Loucy (cell line): ENCODE data around the gene TAS2R4.
A peak's percentile ranks its signal among the peaks of the same experiment; 100 is the strongest.

Experiments
- H2AFZ ChIP-seq: fragments of 200-600 bp; sonication (generic); 2 replicates; pipeline ENCODE4 v1.6.0; 2016; ENCODE audit warnings: antibody characterized with exemption, mild to moderate bottlenecking, low read length, moderate library complexity
- H3F3A ChIP-seq: fragments of 200-600 bp; 2 replicates; pipeline ENCODE4 v1.6.0; 2016; ENCODE audit warnings: antibody characterized with exemption, low read depth, mild to moderate bottlenecking
- H3K27me3 ChIP-seq: fragments of 200-600 bp; sonication (generic); 2 replicates; pipeline ENCODE4 v1.6.1; 2014; ENCODE audit warnings: low read length, mild to moderate bottlenecking; ENCODE audit not compliant: insufficient read depth, poor library complexity, severe bottlenecking
- H3K36me3 ChIP-seq: fragments of 200-600 bp; sonication (generic); 2 replicates; pipeline ENCODE4 v1.6.1; 2016; ENCODE audit warnings: low read length; ENCODE audit not compliant: insufficient read depth
- H3K4me1 ChIP-seq: fragments of 200-600 bp; sonication (generic); 2 replicates; pipeline ENCODE4 v1.5.1; 2014; ENCODE audit warnings: low read length, mild to moderate bottlenecking; ENCODE audit not compliant: insufficient read depth, poor library complexity, severe bottlenecking
- H3K4me2 ChIP-seq: fragments of 200-600 bp; sonication (generic); 2 replicates; pipeline ENCODE4 v1.6.0; 2014; ENCODE audit warnings: antibody characterized with exemption, low read length, low read depth, mild to moderate bottlenecking; ENCODE audit not compliant: poor library complexity, severe bottlenecking
- H3K4me3 ChIP-seq: fragments of 200-600 bp; sonication (generic); 2 replicates; pipeline ENCODE4 v1.5.1; 2014; ENCODE audit warnings: low read length, mild to moderate bottlenecking, mixed read lengths; ENCODE audit not compliant: poor library complexity, severe bottlenecking
- H3K79me2 ChIP-seq: fragments of 200-600 bp; sonication (generic); 2 replicates; pipeline ENCODE4 v1.6.1; 2014; ENCODE audit warnings: low read length; ENCODE audit not compliant: insufficient read depth
- H3K9ac ChIP-seq: fragments of 200-600 bp; sonication (generic); 2 replicates; pipeline ENCODE4 v1.6.0; 2014; ENCODE audit warnings: mild to moderate bottlenecking, low read depth, low read length, moderate library complexity; ENCODE audit not compliant: poor library complexity, severe bottlenecking
- H3K9me2 ChIP-seq: fragments of 200-600 bp; sonication (generic); replicated peaks from 2 replicates; pipeline ENCODE4 v1.6.1; 2016; ENCODE audit warnings: low read depth, low read length, mixed read lengths
- H3K9me3 ChIP-seq: fragments of 200-600 bp; sonication (generic); 2 replicates; pipeline ENCODE4 v1.6.1; 2014; ENCODE audit warnings: mild to moderate bottlenecking, antibody characterized with exemption, low read length, low read depth; ENCODE audit not compliant: insufficient read depth
- H4K20me1 ChIP-seq: fragments of 200-600 bp; sonication (generic); 2 replicates; pipeline ENCODE4 v1.6.0; 2014; ENCODE audit warnings: antibody characterized with exemption, low read length, mild to moderate bottlenecking; ENCODE audit not compliant: insufficient read depth, poor library complexity, severe bottlenecking
- CTCF ChIP-seq: fragments of 200-600 bp; sonication (generic); conservative IDR thresholded peaks from 2 replicates; pipeline ENCODE4 v1.5.1; 2014; ENCODE audit warnings: mild to moderate bottlenecking, antibody characterized with exemption, low read length
- EZH2phosphoT487 ChIP-seq: fragments of 200-600 bp; IDR thresholded peaks from 2 replicates; pipeline ENCODE4 v1.6.1; 2018; ENCODE audit warnings: antibody characterized with exemption, mild to moderate bottlenecking, moderate library complexity, borderline replicate concordance

TAS2R4 gene

DNA sequence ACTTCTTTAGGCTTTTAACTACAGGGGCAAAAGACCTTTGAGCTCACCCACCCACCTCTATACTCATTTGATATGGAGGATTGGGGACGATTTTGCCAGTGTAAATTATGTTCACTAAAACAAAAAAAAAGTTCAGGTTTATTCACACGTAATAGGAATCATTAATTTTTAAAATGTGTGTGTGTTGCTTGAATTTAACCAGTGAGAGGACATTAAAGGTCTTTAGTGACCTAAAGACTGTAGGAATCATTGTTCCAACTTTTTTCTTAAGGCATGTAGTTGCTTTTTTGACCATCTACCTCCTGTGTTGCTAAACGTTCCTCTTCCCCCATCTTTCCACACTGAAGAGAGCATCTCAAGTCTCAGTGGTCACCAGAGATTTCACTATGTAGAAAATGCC lies 37.2 kb upstream of the TAS2R4 start:
- peaks cover 40% of the 10 kb centered on the region for H3K4me1 ChIP-seq
- H3F3A ChIP-seq: peaks cover 4% of the 10 kb centered on the region; the same call in 1 of the 2 replicates
- H3K9me3 ChIP-seq: no peaks in the 10 kb centered on the region
- H3K79me2 ChIP-seq: peaks cover 44% of the 10 kb centered on the region
- TF ChIP-seq CTCF (no peak), EZH2phosphoT487 (no peak)
- peak overlapping the region; percentile 98 for H3K4me3 ChIP-seq
- H3K9ac ChIP-seq: peak overlapping the region; percentile 89
- H3K9me2 ChIP-seq: no peaks in the 10 kb centered on the region
- H3K4me2 ChIP-seq: peak overlapping the region; percentile 97
- H4K20me1 ChIP-seq: peaks cover 56% of the 10 kb centered on the region
- no peak overlapping the region for H2AFZ ChIP-seq
- H3K36me3 ChIP-seq: peaks cover 26% of the 10 kb centered on the region
- H3K27me3 ChIP-seq: no peaks in the 10 kb centered on the region

- Histone ChIP-seq H3K9me3 (no peaks in the 10 kb centered on the region), H2AFZ (no peak overlapping the region), H3K9ac (peak overlapping the region; percentile 12), H4K20me1 (peaks cover 68% of the 10 kb centered on the region), H3K36me3 (peaks cover 52% of the 10 kb centered on the region), H3K9me2 (no peaks in the 10 kb centered on the region), H3K27me3 (no peaks in the 10 kb centered on the region), H3K4me2 (peak overlapping the region; percentile 97), H3K79me2 (peaks cover 44% of the 10 kb centered on the region), H3F3A (peaks cover 4% of the 10 kb centered on the region; the same call in 1 of the 2 replicates), H3K4me3 (no peak overlapping the region), H3K4me1 (peaks cover 34% of the 10 kb centered on the region)
- no peak for TF ChIP-seq EZH2phosphoT487
- no peak for TF ChIP-seq CTCF
Observed at GRCh38 chr7:141742229-141742628, 34.2 kb upstream of the TAS2R4 start.

GRCh38 chr7:141744131-141744530 lies 32.3 kb upstream of the TAS2R4 start:
- H3K9me2 ChIP-seq: no peaks in the 10 kb centered on the region
- no peak overlapping the region for H2AFZ ChIP-seq
- H3K4me2 ChIP-seq: no peak overlapping the region
- H3K9me3 ChIP-seq: no peaks in the 10 kb centered on the region
- H3K4me3 ChIP-seq: no peak overlapping the region
- H3K36me3 ChIP-seq: peaks cover 64% of the 10 kb centered on the region
- peaks cover 28% of the 10 kb centered on the region for H3K4me1 ChIP-seq
- peaks cover 61% of the 10 kb centered on the region for H4K20me1 ChIP-seq
- no peak overlapping the region for H3K9ac ChIP-seq
- no peaks in the 10 kb centered on the region for H3F3A ChIP-seq
- H3K79me2 ChIP-seq: peaks cover 36% of the 10 kb centered on the region
- no peaks in the 10 kb centered on the region for H3K27me3 ChIP-seq
- TF ChIP-seq EZH2phosphoT487 (no peak), CTCF (no peak)
